GM18520 (cell line): Measurements from ENCODE around the gene CNFN.

Source experiments
- ATAC-seq: cut with Tn5 transposase; IDR thresholded peaks from one replicate; pipeline ENCODE4 v1.9.1; 2021; ENCODE audit not compliant: unreplicated experiment

Gene CNFN

GRCh38 chr19:42376177-42376555 is 13.9 kb downstream of the CNFN start:
- ATAC-seq, result no peak

DNA sequence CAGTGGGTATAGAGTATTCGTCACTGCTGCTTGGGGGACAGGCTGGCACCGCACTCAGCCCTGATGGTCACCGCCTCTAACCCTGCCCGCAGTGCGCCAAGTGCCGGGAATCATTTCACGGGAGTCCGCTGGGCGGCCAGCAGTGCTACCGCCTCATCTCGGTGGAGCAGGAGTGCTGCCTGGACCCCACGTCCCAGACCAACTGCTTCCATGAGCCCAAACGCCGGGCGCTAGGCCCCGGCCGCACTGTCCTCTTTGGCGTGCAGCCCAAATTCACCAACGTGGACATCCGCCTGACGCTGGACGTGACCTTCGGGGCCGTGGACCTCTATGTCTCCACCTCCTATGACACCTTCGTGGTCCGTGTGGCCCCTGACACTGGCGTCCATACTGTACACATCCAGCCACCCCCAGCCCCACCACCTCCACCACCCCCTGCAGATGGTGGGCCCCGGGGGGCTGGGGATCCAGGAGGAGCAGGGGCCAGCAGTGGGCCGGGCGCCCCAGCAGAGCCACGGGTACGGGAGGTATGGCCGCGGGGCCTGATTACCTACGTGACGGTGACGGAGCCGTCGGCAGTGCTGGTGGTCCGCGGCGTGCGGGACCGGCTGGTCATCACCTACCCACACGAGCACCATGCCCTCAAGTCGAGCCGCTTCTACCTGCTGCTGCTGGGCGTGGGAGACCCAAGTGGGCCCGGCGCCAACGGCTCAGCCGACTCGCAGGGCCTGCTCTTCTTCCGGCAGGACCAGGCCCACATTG is 14.5 kb downstream of the CNFN start:
- no peak for ATAC-seq

GRCh38 chr19:42374826-42375376 is 15.2 kb downstream of the CNFN start:
- no peak for ATAC-seq

DNA sequence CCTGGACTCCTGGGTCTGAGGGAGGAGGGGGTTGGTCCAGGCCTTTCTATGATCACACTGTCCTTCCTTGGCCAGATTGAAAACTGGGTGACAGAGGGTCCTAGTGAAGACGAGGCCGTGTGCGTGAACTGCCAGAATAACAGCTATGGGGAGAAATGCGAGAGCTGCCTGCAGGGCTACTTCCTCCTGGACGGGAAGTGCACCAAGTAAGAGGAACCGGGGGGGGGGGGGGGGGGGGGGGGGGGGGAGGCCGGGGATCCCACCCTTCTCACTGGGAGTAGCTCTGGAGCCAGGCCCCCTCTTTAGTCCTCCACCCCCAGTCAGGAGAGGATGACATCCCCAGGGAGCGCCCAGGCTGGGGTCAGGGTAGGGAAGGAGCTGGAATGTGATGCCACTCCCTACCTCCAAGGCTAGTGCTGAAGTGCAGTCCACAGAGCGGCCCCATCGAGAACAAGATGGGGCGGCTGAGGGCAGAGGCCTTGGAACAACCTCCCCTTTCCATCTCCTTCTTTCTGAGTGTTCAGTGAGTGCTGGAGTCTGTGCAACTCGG is 19.4 kb downstream of the CNFN start:
- no peak for ATAC-seq

DNA sequence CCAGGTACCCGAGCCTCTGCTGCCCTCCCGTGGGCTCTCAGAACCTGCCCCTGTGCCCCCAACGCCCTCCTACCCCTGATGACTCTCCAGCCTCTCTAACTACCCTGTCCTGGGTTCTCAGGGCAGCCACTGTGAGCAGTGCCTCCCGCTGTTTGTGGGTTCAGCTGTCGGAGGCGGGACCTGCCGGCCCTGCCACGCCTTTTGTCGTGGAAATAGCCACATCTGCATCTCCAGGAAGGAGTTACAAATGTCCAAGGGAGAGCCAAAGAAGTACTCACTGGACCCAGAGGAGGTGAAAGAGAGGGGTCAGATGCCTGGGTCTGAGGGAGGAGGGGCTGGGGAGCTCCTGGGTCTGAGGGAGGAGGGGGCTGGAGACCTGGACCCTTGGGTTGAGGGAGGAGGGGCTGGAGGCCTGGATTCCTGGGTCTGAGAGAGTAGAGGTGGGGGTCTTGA is 20.0 kb downstream of the CNFN start:
- ATAC-seq, result no peak

- no peak for ATAC-seq
Observed at GRCh38 chr19:42369433-42370067, 20.5 kb downstream of the CNFN start.

- ATAC-seq, result no peak
Observed at GRCh38 chr19:42368765-42369164, 21.3 kb downstream of the CNFN start.

DNA sequence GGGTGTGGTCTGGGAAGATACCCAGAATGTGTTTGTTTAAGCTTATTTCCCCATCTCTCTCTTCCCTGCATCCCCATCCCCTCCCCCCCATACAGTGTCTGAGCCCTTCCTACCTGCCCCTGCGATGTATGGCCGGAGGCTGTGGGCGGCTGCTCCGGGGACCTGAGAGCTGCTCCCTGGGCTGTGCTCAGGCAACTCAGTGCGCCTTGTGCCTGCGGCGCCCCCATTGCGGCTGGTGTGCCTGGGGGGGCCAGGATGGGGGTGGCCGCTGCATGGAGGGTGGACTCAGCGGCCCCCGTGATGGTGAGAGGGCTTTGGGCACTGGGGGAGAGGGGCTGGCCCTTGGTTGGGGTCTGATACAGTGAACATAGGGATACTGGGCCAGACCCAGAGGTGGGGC is 21.7 kb downstream of the CNFN start:
- no peak for ATAC-seq

GRCh38 chr19:42367929-42368328 is 22.2 kb downstream of the CNFN start:
- ATAC-seq, result no peak

DNA sequence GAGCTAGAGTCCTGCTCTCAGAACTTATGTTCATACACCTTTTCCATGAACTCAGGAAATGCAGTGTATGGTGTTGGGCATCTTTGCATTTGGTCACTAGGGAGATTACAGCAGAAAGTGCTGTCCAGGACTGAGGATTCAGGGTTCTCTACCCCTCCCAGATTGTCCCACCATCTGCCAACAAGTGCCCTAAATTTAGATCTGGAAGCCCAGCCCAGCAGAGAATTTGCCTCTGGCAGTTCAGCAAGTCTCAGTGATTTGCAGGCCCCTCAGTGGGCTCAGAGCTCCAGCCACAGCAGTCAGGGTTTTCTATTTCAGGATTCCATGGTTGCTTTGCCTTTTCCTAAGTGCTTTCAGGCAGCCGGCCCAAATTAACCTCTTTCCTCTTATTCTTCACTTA is 23.4 kb downstream of the CNFN start:
- no peak for ATAC-seq

DNA sequence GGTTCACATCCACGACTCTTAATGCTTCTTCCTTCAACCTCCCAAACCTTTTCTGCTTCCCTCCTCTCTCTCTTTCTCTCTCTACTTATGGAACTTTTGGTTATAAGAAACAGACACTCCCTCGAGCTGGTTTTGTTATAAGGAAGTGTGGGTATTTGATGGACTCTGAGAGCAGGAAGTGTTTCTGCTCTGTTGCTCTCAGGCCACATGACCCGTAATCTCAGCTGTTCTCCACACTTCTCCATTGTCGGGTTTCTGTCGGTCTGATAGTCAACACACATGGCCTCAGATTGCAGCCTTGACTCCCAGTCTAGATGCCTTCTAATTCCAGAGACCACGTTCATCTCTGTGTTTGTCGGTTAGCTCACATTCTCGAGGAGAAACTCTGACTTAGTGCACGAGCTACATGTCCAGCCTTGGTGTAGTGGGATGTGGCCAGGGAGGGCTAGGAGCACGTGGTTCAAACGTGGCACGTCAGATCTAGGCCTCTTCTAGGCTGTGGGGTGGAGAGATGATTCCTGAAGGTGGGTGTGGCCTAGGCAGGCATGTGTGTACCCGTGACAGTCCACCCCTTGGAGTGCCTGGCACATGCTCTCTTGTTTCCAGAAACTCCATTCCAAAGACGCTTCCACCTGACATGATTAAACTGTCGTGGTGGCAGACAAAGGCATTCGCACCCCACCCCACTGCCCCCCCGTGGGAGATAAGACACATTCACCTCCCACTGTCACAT is 26.3 kb downstream of the CNFN start:
- no peak for ATAC-seq

- ATAC-seq, result no peak
Observed at GRCh38 chr19:42362891-42363440, 27.1 kb downstream of the CNFN start.

GRCh38 chr19:42362342-42362741 is 27.8 kb downstream of the CNFN start:
- ATAC-seq, result no peak

- ATAC-seq, result no peak
Observed at GRCh38 chr19:42361545-42361910, 28.6 kb downstream of the CNFN start.

GRCh38 chr19:42360787-42361544 is 29.1 kb downstream of the CNFN start:
- ATAC-seq, result no peak

DNA sequence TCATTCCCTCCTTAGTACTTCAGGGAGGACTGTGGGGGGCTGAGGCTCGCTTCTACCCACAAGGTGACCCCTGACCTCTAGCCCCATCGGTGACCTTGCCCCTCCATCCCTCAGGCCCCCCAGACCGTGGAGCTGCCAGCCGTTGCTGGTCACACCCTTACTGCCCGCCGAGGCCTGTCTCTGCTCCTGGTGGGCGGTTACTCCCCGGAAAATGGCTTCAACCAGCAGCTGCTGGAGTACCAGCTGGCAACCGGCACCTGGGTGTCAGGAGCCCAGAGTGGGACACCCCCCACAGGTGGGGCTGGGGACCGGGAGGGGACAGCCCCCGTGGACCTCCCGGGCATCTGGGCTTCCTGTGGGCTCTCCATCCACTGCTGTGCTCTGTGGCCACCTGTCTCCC is 32.8 kb downstream of the CNFN start:
- ATAC-seq, result no peak

DNA sequence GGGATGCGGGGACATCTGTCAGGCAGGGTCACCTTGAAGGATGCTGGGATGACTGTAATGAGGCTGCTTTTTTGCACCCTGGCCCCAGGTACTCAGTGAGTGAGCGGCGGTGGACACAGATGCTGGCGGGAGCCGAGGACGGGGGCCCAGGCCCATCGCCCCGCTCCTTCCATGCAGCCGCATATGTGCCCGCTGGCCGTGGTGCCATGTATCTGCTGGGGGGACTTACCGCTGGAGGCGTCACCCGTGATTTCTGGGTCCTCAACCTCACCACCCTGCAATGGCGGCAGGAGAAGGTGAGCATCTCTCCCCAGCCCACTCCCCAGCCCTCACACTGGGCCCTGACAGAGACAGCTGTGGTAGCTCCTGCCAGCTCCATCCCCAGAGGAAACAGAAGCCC is 33.4 kb downstream of the CNFN start:
- ATAC-seq, result no peak

- no peak for ATAC-seq
Observed at GRCh38 chr19:42355896-42356295, 34.2 kb downstream of the CNFN start.

GRCh38 chr19:42353341-42354015 is 36.6 kb downstream of the CNFN start:
- no peak for ATAC-seq
